GM13976 (cell line): ENCODE results near the gene RPS2.

Source experiments
- DNase-seq: peaks from one replicate; pipeline ENCODE4 v3.0.0; 2012; ENCODE audit warnings: low spot score
- in situ Hi-C: fragments of 300-500 bp; cut with MboI; formaldehyde crosslinking; loops from one replicate; pipeline ENCODE4 v1.12.0; 2022; ENCODE audit warnings: low sequenced_read_pairs, mixed read lengths, inconsistent platforms; ENCODE audit not compliant: unreplicated experiment
- TF ChIP-seq, protein P1 (sequence below): IDR thresholded peaks from 2 replicates; pipeline ENCODE4 v1.5.1; 2012; ENCODE audit warnings: borderline replicate concordance, mild to moderate bottlenecking; ENCODE audit not compliant: insufficient read depth; ENCODE audit errors: extremely low read depth, missing control alignments, control extremely low read depth

The RPS2 gene

DNA sequence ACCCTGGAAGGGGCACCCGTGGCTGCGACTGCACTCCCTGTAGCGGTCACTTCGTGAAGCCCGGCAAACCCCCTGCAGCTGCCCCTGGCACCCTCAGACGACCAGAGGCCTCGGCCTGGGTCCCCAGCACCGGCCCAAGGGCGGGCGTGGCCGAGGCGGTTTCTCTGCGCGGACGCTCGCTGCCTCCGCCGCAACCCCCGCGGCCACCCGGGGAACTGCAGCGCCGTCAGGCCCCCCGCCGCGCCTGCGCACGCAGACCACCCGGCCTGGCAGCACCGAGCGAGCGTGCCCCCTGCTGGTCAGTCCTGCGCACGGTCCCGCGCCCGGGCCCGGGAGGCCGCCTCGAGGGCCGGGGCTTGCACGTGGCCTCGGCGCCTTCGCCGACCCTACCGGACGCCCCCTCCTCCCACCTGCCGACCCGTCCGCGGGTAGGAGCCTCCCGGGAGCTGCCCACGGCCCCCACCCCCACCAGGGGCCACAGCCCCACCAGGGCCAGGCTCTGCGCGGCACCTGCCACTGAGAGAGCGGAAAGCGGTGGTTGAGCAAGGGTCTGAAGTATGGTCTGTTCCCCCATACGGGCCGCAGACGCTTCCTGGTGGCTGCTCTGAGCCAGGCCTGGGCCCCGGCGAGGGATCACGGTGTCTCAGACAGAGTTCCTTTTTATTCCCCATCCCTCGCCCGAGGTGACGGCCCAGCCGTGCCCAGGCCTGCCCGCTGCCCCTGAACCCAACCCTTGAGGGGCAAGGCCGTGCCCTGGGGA lies 34.9 kb downstream of the RPS2 start:
- peak; percentile 99 for DNase-seq
- TF ChIP-seq, protein P1, sequence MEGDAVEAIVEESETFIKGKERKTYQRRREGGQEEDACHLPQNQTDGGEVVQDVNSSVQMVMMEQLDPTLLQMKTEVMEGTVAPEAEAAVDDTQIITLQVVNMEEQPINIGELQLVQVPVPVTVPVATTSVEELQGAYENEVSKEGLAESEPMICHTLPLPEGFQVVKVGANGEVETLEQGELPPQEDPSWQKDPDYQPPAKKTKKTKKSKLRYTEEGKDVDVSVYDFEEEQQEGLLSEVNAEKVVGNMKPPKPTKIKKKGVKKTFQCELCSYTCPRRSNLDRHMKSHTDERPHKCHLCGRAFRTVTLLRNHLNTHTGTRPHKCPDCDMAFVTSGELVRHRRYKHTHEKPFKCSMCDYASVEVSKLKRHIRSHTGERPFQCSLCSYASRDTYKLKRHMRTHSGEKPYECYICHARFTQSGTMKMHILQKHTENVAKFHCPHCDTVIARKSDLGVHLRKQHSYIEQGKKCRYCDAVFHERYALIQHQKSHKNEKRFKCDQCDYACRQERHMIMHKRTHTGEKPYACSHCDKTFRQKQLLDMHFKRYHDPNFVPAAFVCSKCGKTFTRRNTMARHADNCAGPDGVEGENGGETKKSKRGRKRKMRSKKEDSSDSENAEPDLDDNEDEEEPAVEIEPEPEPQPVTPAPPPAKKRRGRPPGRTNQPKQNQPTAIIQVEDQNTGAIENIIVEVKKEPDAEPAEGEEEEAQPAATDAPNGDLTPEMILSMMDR, result peak; percentile 98
- in situ Hi-C loops, result loop anchor here (10.0 kb wide), 1 partner anchor 65 kb away; no protein-coding TSS in a partner anchor

DNA sequence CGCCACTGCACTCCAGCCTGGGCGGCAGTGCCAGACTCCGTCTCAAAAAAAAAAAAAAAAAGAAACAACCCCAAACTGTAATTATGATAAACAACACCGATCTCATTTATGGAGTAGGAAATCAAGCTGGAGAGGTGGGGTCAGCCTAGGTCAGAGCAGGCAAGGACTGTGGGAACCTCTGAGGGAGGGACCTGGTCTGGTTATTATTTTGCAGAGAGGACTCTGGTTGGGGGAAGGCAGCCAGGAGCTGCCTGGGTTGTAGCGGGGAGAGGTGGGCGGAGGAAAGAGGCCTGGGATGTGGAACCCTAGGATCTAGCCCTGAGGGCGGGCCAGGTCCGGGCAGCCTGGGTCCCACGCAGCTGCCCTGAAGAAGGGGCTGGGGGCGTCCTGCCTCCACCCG lies 35.5 kb downstream of the RPS2 start:
- TF ChIP-seq, protein P1, result no peak
- peak; percentile 68 for DNase-seq
- in situ Hi-C loops, result no loop called here

DNA sequence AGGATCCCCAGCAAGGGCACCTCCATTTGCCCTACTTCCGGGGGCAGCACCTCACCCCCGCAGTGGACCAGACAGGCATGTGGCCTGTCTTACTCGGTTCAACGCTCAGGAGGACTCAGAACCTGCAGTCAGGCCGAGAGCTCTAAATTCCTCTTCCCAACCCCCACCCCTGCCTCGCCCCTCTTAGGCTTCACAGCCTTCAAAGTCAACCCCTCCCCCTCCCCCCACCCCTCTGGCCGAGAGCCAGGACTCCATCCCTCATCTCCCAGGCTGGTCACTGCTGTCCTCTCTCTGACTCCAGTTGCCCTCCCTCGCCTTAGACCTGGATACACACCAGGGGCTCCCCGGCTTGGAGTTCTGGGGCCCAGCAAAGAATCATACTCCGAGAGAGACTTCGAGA lies 38.4 kb downstream of the RPS2 start:
- DNase-seq, result no peak
- TF ChIP-seq, protein P1, result no peak
- in situ Hi-C loops, result no loop called here

DNA sequence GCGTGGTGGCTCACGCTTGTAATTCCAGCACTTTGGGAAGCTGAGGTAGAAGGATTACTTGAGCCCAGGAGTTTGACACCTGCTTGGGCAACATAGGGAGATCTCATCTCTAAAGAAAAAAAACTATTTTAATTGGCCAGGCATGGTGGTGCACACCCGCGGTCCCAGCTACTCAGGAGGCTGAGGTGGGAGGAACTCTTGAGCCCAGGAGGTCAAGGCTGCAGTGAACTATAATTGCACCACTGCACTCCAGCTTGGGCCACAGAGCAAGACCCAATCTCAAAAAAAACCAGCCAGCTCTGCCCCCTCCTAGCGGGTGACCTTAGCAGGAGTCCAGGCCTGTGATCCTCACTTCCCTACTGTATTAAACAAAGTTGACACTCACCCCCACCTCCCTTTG lies 40.5 kb downstream of the RPS2 start:
- TF ChIP-seq, protein P1, result no peak
- no peak for DNase-seq
- in situ Hi-C loops, result no loop called here

DNA sequence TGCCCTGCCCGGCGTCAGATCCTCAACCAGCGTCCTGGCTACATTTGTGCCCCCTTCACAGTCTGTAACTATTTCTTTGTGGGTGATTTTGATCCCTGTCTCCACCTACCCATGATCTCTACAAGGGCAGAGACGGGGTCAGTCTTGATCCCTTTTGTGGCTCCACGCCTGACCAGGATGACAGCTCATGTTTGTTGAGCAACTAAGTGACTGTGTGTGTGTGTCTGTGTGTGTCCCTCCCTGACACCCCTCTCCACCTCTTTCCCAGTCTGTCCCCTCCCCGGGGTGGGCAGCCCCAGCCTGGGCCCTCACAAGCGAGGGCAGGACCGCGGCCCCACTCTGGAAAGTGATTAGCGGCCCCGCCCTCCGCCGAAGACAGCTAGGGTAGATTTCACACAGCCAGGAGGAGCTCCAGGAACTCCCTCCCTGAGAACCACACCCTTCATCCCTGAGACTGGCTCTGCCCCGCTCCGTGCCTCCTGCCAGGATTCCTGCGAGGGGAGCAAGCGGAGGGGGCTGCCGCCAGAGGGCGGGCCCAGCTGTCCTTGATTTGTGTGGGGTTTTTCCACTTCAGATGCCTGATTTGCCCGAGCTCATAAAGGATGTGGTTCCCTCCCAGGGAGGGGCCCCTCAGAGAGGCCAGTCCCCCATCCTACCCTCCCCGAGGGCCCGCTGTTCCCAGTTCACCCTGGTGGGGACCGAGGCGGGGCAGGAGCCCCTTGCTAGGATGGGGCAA lies 41.2 kb downstream of the RPS2 start:
- TF ChIP-seq, protein P1, result peak; percentile 1
- DNase-seq, result no peak
- in situ Hi-C loops, result no loop called here

DNA sequence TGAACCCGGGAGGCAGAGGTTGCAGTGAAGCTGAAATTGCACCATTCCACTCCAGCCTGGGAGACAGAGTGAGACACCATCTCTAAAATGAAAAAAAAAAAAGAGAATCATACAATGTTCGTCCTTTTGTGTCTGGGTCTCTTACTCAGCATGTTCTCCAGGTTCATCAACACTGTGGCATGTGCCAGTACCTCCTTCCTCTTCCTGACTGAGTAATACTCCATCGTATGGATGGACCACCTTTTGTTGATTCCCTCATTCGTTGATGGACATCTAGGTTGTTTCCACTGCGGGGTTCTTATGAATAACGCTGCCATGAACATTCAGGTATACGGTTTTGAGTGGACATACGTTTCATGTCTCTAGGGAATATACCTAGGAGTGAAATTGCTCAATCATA lies 42.3 kb downstream of the RPS2 start:
- DNase-seq, result no peak
- TF ChIP-seq, protein P1, result no peak
- in situ Hi-C loops, result no loop called here
